Thoracic aorta (tissue), 2 donors: ENCODE results near the gene CDH18. TPM values are rescaled to one million over a fixed set of nuclear protein-coding genes. Genes with fewer than 3 reads are reported as not detected.

Experiments
- ATAC-seq: fragments of 150-250 bp; one replicate; pipeline ENCODE4 v1.8.0; 2017; ENCODE audit warnings: low read depth; ENCODE audit not compliant: insufficient number of reproducible peaks, low FRiP score
- DNase-seq: peaks from one replicate; pipeline ENCODE4 v3.0.0-alpha.2; 2020; ENCODE audit warnings: low spot score
- H3K27ac ChIP-seq, 2 donors: fragments of 200-600 bp; sonication (generic); 1 replicate in 1 of 2; 2 replicates in 1 of 2; pipeline ENCODE4 v1.5.1; 2016; ENCODE audit warnings: mild to moderate bottlenecking in 2 of 2, moderate library complexity in 2 of 2
- H3K27me3 ChIP-seq: fragments of 200-600 bp; sonication (generic); replicated peaks from 2 replicates; pipeline ENCODE4 v1.6.0; 2016; ENCODE audit warnings: mild to moderate bottlenecking; ENCODE audit not compliant: insufficient read depth
- H3K36me3 ChIP-seq: fragments of 200-600 bp; sonication (generic); one replicate; pipeline ENCODE4 v1.5.1; 2016
- H3K4me1 ChIP-seq, 2 donors: fragments of 200-600 bp; sonication (generic); 1 replicate in 1 of 2; 2 replicates in 1 of 2; pipeline versions ENCODE4 v1.5.1 to v1.6.0; 2016; ENCODE audit warnings: low read depth in 2 of 2, mild to moderate bottlenecking in 1 of 2; ENCODE audit not compliant: control insufficient read depth in 1 of 2
- H3K4me3 ChIP-seq: fragments of 200-600 bp; sonication (generic); 2 replicates; pipeline ENCODE4 v1.5.1; 2016; ENCODE audit warnings: mild to moderate bottlenecking
- H3K9me3 ChIP-seq: fragments of 200-600 bp; sonication (generic); 2 replicates; pipeline ENCODE4 v1.5.1; 2016
- total RNA-seq, 2 donors: library from RNA; depleted of rRNA; stranded (reverse); fragments of >200 nt; gene quantifications; one replicate each; pipeline versions ENCODE4 v1.1.0 to v1.2.3, GENCODE V29; 2016
- TF ChIP-seq, protein P1 (sequence below): fragments of 200-600 bp; sonication (generic); IDR thresholded peaks from one replicate; pipeline ENCODE4 v1.5.1; 2019; ENCODE audit warnings: antibody characterized with exemption

The CDH18 gene
- total RNA-seq, 2 donors from 2014 or later = not detected

DNA sequence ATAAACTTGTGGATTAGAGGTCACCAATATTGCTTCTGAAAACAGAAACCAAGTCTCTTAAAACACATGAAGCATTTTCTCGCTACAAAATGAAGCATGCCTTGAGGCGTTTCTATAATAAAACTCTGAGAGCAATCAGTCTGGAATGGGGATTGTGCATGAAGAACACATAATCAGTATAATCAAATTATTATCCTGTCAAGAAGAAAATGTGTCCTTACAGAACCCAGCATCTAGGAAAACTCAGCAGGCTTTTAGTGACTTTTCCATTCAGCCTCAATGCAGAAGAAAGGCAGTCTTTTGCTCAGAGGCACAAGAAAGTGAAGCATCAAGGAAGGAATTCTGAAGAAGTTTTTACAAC, 121.9 kb downstream of the CDH18 start:
- Histone ChIP-seq H3K36me3 (no peaks in the 10 kb centered on the region), H3K4me3 (no peak overlapping the region), H3K27me3 (no peaks in the 10 kb centered on the region), H3K27ac (no peak overlapping the region), H3K4me1 (no peaks in the 10 kb centered on the region), H3K9me3 (no peaks in the 10 kb centered on the region)
- no peak for DNase-seq
- no peak for ATAC-seq
- TF ChIP-seq, protein P1, sequence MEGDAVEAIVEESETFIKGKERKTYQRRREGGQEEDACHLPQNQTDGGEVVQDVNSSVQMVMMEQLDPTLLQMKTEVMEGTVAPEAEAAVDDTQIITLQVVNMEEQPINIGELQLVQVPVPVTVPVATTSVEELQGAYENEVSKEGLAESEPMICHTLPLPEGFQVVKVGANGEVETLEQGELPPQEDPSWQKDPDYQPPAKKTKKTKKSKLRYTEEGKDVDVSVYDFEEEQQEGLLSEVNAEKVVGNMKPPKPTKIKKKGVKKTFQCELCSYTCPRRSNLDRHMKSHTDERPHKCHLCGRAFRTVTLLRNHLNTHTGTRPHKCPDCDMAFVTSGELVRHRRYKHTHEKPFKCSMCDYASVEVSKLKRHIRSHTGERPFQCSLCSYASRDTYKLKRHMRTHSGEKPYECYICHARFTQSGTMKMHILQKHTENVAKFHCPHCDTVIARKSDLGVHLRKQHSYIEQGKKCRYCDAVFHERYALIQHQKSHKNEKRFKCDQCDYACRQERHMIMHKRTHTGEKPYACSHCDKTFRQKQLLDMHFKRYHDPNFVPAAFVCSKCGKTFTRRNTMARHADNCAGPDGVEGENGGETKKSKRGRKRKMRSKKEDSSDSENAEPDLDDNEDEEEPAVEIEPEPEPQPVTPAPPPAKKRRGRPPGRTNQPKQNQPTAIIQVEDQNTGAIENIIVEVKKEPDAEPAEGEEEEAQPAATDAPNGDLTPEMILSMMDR = no peak

DNA sequence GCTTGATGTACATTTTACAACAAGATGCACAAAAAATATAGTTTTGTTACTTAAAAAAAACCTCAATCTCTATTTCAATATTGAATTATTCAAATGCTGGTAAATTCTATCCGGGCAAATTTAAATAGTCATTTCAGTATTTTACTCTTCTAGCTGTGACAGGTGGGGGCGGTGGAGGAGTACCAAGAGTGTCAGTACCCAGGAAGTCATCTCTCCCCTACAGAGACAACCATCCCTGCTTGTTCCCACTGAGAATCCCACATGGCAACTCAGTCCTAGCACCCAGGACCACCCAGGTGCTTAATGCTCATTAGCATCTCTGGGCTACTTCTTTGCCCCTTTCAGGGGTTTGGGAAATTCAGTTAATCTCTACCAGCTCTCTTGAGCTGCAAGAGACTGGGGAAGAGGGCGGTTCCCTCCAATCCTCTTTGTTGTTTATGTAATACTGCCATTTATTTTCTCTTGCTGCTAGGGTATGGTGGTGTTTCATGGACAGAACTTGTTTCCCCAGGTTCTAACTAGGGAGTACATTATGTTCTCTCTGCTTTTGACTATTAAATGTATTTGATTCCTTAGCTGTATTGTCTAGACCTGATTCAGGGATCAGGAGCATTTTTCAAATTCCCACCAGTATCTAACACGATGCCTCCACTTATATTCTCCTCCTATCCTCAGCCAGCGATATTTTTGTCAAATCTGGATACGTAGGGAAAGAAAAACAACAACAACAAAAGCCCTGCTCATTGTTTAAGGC, 122.5 kb downstream of the CDH18 start:
- Histone ChIP-seq H3K9me3 (no peaks in the 10 kb centered on the region), H3K36me3 (no peaks in the 10 kb centered on the region), H3K27me3 (no peaks in the 10 kb centered on the region), H3K4me1 (no peaks in the 10 kb centered on the region), H3K4me3 (no peak overlapping the region), H3K27ac (no peak overlapping the region)
- DNase-seq = no peak
- no peak for ATAC-seq
- TF ChIP-seq, protein P1 = no peak

DNA sequence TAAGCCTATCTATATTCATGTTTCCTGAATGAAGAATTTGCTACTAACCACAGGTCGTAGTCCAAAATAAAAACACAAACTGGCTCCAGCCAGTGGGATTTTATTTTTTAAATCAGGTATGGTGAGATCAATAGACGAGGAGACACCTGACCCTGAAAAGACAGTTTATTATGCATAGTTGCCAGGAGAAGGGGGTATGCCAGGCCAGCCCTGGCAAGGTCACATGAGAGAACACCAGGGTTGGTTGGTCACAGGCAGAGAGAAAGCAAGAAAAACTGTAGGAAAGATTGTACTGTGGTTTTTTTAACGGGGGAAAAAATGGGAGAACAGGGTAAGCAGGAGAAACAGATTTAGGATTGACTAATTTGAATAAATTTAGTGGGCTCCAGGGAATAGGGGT, 125.3 kb downstream of the CDH18 start:
- no peak for DNase-seq
- H3K27me3 ChIP-seq = no peaks in the 10 kb centered on the region
- TF ChIP-seq, protein P1 = no peak
- no peaks in the 10 kb centered on the region for H3K9me3 ChIP-seq
- H3K27ac ChIP-seq = no peak overlapping the region
- no peak overlapping the region for H3K4me3 ChIP-seq
- ATAC-seq = no peak
- H3K4me1 ChIP-seq = no peaks in the 10 kb centered on the region
- H3K36me3 ChIP-seq = no peaks in the 10 kb centered on the region

DNA sequence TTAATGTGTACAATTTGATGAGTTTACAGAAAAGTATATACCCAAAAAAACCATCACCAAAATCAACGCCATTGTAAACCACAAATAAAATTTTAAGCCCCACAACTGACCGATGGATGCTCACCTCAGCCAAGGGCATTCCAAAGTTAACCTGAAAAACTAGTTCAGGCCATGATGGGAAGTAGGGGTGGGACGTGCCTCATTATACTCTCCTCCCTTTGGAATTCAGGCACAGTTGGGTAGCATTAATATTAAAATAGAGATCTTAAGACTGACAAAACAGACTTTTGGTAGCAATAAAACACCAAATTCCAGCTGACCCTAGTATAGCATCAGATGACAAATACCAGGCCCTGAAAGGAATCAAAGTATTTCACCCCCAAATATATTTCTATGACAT, 129.0 kb downstream of the CDH18 start:
- TF ChIP-seq, protein P1 = no peak
- H3K4me3 ChIP-seq = no peak overlapping the region
- ATAC-seq (no peak), DNase-seq (no peak)
- H3K36me3 ChIP-seq = no peaks in the 10 kb centered on the region
- H3K9me3 ChIP-seq = no peaks in the 10 kb centered on the region
- no peak overlapping the region for H3K27ac ChIP-seq
- no peaks in the 10 kb centered on the region for H3K27me3 ChIP-seq
- no peaks in the 10 kb centered on the region for H3K4me1 ChIP-seq

DNA sequence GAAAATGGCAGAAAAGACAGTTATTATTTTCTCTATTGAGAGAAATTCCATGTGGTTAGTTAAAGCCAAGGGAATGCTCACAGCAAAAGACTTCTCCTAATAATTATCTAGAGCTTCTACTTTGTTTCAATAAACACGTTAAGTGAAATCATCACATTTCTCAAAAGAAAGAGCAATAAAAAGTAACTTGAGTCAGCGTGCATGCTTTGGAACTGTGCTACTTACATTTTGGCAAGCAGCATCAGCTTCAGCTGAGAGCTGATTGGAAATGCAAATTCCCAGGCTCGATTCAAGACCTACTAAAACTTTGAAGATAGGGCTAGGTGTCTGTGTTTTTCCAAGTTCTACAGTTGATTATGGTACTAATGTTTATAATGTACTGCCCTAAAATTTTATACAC, 132.1 kb downstream of the CDH18 start:
- Histone ChIP-seq H3K9me3 (no peaks in the 10 kb centered on the region), H3K4me1 (no peaks in the 10 kb centered on the region), H3K36me3 (no peaks in the 10 kb centered on the region), H3K27me3 (no peaks in the 10 kb centered on the region), H3K27ac (no peak overlapping the region), H3K4me3 (no peak overlapping the region)
- TF ChIP-seq, protein P1 = no peak
- DNase-seq = no peak
- ATAC-seq = no peak
